Activated B cell treated with CpG ODN at 0.5 μM for 24 hours (primary cell): ENCODE data around the gene RAD51B. TPM values are rescaled to one million over a fixed set of nuclear protein-coding genes. Genes with fewer than 3 reads are reported as not detected.

ENCODE experiments used
- ATAC-seq: fragments of 200-7000 bp; cut with Tn5 transposase; one replicate; pipeline ENCODE4 v1.10.0; 2021; ENCODE audit warnings: low read depth, mild to moderate bottlenecking, moderate library complexity
- CTCF ChIA-PET: fragments of 350-600 bp; sonication (Branson Sonifier 250); formaldehyde crosslinking; loops from one replicate; lab custom pipeline; 2021; ENCODE audit warnings: antibody characterized with exemption; lab: Charles Lee
- POLR2A ChIA-PET: fragments of 350-600 bp; sonication (Branson Sonifier 250); formaldehyde crosslinking; loops from one replicate; lab custom pipeline; 2021; ENCODE audit warnings: antibody characterized with exemption; lab: Charles Lee
- DNase-seq: peaks from one replicate; pipeline ENCODE4 v3.0.0; 2022
- H3K27ac Mint-ChIP-seq: one replicate; pipeline ENCODE4 v1.8.0; 2020; ENCODE audit warnings: mixed read lengths
- H3K27me3 Mint-ChIP-seq: one replicate; pipeline ENCODE4 v1.8.0; 2021; ENCODE audit warnings: mixed read lengths
- H3K36me3 Mint-ChIP-seq: one replicate; pipeline ENCODE4 v1.8.0; 2021; ENCODE audit warnings: low read depth, mixed read lengths
- H3K4me1 Mint-ChIP-seq: one replicate; pipeline ENCODE4 v1.8.0; 2021; ENCODE audit warnings: mixed read lengths
- H3K4me3 Mint-ChIP-seq: one replicate; pipeline ENCODE4 v1.8.0; 2020; ENCODE audit warnings: mild to moderate bottlenecking, mixed read lengths
- H3K9me3 Mint-ChIP-seq: one replicate; pipeline ENCODE4 v1.8.0; 2020; ENCODE audit warnings: mixed read lengths
- intact Hi-C: fragments of 100-400 bp; cut with micrococcal nuclease; formaldehyde crosslinking; loops from one replicate; pipeline ENCODE4 v1.15.1; 2024
- total RNA-seq: library from RNA; stranded (reverse); gene quantifications from 2 replicates; pipeline ENCODE4 v1.2.3, GENCODE V29; 2022
- TF ChIP-seq, protein P1 (sequence below): fragments of 200-600 bp; IDR thresholded peaks from one replicate; pipeline ENCODE4 v1.8.0; 2022; ENCODE audit warnings: antibody characterized with exemption, mild to moderate bottlenecking

Gene RAD51B
- total RNA-seq, 1 donor from 2014 or later, result 53.9 TPM

DNA sequence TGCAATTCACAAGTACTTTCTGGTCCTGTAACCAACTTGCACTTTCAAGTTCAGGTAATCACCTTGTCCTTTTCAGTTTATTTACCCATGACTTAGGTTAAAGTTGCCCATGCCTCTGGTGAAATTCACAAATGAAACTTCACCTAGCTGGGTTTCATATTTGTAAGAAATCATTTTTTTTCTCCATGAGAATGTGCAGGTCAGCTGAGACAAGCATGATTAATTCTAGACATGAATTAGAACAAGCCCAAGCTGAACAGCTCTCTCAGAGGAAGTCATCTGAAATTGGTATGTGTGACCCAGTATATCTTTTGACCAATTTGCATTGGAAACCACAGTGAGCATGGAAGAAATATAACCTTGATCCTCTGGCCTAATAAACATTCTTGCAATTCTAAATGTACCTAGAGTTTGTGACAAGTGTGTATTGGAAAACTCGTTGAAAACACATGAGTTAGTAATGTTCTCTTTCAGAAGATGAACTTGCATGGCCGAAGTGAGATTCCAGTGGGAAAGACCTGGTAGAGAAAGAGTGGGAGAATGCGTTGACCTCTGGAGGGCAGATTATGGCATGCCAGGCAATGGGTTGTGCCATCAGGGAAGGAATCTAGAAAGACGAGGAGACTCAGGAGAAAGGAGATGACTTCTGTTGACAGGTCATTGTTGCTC, 486.8 kb downstream of the RAD51B start:
- H3K27ac Mint-ChIP-seq, result peak overlapping the region; percentile 84
- H3K4me1 Mint-ChIP-seq, result peaks cover 66% of the 10 kb centered on the region
- ATAC-seq (peak; percentile 81), DNase-seq (no peak)
- ChIA-PET CTCF (interaction anchor here (0.6 to 2.1 kb wide), 6 partner anchors 13 to 538 kb away, joined by 3 to 6 read pairs (median 4); no protein-coding TSS in a partner anchor), POLR2A (interaction anchor here (0.5 to 12.5 kb wide), 21 partner anchors 9 to 510 kb away, joined by 3 to 251 read pairs (median 5); partner anchors contain the start of gene ZFP36L1)
- TF ChIP-seq, protein P1, sequence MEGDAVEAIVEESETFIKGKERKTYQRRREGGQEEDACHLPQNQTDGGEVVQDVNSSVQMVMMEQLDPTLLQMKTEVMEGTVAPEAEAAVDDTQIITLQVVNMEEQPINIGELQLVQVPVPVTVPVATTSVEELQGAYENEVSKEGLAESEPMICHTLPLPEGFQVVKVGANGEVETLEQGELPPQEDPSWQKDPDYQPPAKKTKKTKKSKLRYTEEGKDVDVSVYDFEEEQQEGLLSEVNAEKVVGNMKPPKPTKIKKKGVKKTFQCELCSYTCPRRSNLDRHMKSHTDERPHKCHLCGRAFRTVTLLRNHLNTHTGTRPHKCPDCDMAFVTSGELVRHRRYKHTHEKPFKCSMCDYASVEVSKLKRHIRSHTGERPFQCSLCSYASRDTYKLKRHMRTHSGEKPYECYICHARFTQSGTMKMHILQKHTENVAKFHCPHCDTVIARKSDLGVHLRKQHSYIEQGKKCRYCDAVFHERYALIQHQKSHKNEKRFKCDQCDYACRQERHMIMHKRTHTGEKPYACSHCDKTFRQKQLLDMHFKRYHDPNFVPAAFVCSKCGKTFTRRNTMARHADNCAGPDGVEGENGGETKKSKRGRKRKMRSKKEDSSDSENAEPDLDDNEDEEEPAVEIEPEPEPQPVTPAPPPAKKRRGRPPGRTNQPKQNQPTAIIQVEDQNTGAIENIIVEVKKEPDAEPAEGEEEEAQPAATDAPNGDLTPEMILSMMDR, result no peak
- no peaks in the 10 kb centered on the region for H3K27me3 Mint-ChIP-seq
- intact Hi-C loops, result loop anchor here (1.0 kb wide), 1 partner anchor 12 kb away; no protein-coding TSS in a partner anchor
- H3K4me3 Mint-ChIP-seq, result peak overlapping the region; percentile 25
- H3K9me3 Mint-ChIP-seq, result peaks cover 8% of the 10 kb centered on the region
- peaks cover 5% of the 10 kb centered on the region for H3K36me3 Mint-ChIP-seq

DNA sequence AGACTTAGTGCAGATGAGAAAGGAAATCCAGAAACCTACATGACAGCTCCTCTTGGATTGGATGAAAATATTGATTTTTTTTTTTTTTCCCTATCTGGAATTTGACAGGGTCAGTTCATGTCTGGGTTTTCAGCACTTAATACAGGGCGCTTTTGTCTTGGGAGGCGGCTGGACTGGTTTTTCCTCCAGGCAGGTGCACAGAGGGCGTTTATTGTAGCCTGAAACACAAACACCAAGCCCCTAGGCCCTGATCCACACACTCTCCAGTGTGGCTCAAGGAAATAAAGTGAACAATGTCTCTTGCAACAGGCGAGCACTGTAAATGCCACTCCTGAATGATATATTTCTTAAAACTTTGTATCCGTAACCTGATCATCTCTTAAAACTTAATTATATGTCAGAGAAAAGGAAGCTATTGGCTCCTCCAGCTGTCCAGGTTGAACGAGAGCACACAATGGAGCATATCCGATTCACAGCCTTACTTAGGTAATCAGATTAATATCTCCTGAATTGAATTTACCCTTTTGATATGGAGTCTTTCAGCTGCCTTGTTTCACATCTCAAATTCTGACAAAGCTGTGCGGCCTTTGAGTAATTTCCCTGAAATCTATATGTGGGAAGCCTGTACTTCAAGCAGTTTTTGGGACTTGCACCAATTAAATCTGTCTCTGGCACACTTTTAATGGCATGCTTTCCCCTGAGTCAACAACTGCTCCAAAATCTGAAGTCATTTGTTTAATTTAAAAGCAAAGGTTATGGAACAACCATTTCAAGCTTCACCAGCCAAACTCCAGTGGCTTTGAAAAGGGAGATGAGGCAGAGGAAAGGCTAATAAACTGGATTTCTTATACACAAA, 487.6 kb downstream of the RAD51B start:
- H3K27me3 Mint-ChIP-seq, result no peaks in the 10 kb centered on the region
- peaks cover 72% of the 10 kb centered on the region for H3K4me1 Mint-ChIP-seq
- H3K36me3 Mint-ChIP-seq, result peaks cover 2% of the 10 kb centered on the region
- TF ChIP-seq, protein P1, result no peak
- ATAC-seq (no peak), DNase-seq (no peak)
- intact Hi-C loops, result loop anchor here (1.0 kb wide), 1 partner anchor 13 kb away; no protein-coding TSS in a partner anchor
- H3K4me3 Mint-ChIP-seq, result no peak overlapping the region
- ChIA-PET CTCF (interaction anchor here (0.7 to 2.1 kb wide), 6 partner anchors 9 to 537 kb away, joined by 3 to 6 read pairs (median 3); no protein-coding TSS in a partner anchor), POLR2A (interaction anchor here (0.5 to 12.5 kb wide), 19 partner anchors 8 to 508 kb away, joined by 3 to 251 read pairs (median 6); partner anchors contain the start of gene ZFP36L1)
- H3K9me3 Mint-ChIP-seq, result peaks cover 6% of the 10 kb centered on the region
- H3K27ac Mint-ChIP-seq, result peak overlapping the region; percentile 84

DNA sequence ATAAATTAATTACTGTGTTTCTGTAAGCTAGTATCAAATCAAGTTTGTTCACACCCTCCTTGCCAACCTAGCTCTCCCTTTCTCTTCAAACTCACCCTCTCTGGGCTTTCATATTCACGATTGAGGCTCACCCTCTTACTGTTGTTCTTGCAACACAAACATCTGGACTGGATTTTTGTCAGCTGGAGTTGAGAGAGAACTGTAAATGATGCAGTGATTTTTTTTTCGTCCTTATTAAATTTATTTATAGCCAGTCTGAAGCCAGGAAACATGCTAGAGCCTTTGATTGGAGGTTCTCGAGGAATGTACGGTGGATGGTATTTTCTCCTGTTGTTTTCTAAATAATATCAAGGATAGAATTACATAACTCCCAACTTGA, 488.2 kb downstream of the RAD51B start:
- no peak for ATAC-seq
- no peaks in the 10 kb centered on the region for H3K36me3 Mint-ChIP-seq
- intact Hi-C loops, result no loop called here
- peak overlapping the region; percentile 54 for H3K27ac Mint-ChIP-seq
- CTCF ChIA-PET, result interaction anchor here (1.0 to 1.7 kb wide), 3 partner anchors 10 to 509 kb away, joined by 3 to 6 read pairs (median 3); no protein-coding TSS in a partner anchor
- no peak for DNase-seq
- peaks cover 3% of the 10 kb centered on the region for H3K9me3 Mint-ChIP-seq
- TF ChIP-seq, protein P1, result no peak
- H3K4me3 Mint-ChIP-seq, result no peak overlapping the region
- POLR2A ChIA-PET, result interaction anchor here (0.7 to 12.5 kb wide), 13 partner anchors 16 to 507 kb away, joined by 3 to 251 read pairs (median 10); partner anchors contain the start of gene ZFP36L1
- H3K27me3 Mint-ChIP-seq, result no peaks in the 10 kb centered on the region
- peaks cover 78% of the 10 kb centered on the region for H3K4me1 Mint-ChIP-seq

DNA sequence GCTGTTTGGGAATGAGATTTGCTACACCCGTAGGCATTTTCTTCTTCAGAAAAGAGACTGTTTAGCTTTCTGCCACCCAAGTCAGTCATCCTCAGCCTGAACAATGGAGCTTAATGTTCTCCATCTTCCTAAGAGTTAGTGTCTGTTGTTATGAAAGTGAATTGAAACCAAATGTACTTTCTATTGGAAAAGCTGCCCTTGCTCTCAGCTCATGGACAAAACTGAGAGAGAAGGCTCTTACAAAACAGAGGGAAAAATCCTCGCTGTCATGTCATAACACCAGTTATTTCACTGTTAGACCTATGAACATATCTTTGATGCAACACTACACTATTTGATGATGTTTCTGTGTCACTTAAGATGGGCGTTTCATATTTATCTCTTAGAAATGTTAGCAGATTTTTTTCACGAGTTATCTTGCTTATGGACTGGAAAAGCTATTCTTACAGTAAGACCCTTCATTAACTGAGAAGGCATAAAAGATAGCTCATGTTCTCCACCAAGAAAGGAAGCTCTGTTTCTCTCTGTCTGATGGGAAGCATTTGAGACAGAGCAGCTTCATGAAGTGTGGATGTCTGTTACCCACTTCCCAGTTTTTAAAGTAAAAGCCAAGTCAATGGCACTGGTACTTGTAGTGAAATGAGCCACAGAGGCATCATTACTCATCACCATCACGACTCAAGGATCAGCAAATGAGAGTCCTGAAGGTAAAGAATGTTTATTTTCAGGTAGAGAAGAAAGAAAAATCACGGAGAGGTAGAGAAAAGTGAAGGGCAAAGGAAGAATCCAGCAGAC, 489.3 kb downstream of the RAD51B start:
- H3K27me3 Mint-ChIP-seq, result no peaks in the 10 kb centered on the region
- H3K36me3 Mint-ChIP-seq, result no peaks in the 10 kb centered on the region
- H3K4me1 Mint-ChIP-seq, result peaks cover 90% of the 10 kb centered on the region
- H3K4me3 Mint-ChIP-seq, result peak overlapping the region; percentile 48
- DNase-seq (no peak), ATAC-seq (peak; percentile 21)
- TF ChIP-seq, protein P1, result no peak
- intact Hi-C loops, result loop anchor here (1.0 kb wide), 1 partner anchor 24 kb away; no protein-coding TSS in a partner anchor
- H3K27ac Mint-ChIP-seq, result peak overlapping the region; percentile 79
- POLR2A ChIA-PET, result interaction anchor here (0.6 to 12.5 kb wide), 20 partner anchors 12 to 1128 kb away, joined by 3 to 251 read pairs (median 6); partner anchors contain the start of gene ZFP36L1
- CTCF ChIA-PET, result interaction anchor here (1.1 to 1.7 kb wide), 3 partner anchors 100 to 507 kb away, joined by 3 to 6 read pairs (median 3); no protein-coding TSS in a partner anchor
- no peaks in the 10 kb centered on the region for H3K9me3 Mint-ChIP-seq
